Choroid plexus epithelial cell (primary cell): ENCODE data around the gene SHTN1.

Source experiments
- DNase-seq: peaks from one replicate; pipeline ENCODE4 v3.0.0-alpha.2; 2010; ENCODE audit warnings: low read depth
- H3K4me3 ChIP-seq: 2 replicates; pipeline ENCODE4 v1.5.1; 2011; ENCODE audit warnings: low read depth, mild to moderate bottlenecking, control low read depth, low read length, moderate library complexity
- CTCF ChIP-seq: conservative IDR thresholded peaks from 2 replicates; pipeline ENCODE4 v1.5.1; 2011; ENCODE audit warnings: low read depth, mild to moderate bottlenecking, control low read depth, inconsistent platforms, low read length, moderate library complexity

The SHTN1 gene

GRCh38 chr10:116848032-116848943 lies 156.7 kb downstream of the SHTN1 start:
- no peak for DNase-seq
- H3K4me3 ChIP-seq: peak overlapping the region; percentile 79
- TF ChIP-seq CTCF: no peak

GRCh38 chr10:116845823-116846222 lies 159.2 kb downstream of the SHTN1 start:
- H3K4me3 ChIP-seq: no peak overlapping the region
- no peak for TF ChIP-seq CTCF
- no peak for DNase-seq

- no peak for TF ChIP-seq CTCF
- DNase-seq: no peak
- no peak overlapping the region for H3K4me3 ChIP-seq
Observed at GRCh38 chr10:116840389-116841075, 164.5 kb downstream of the SHTN1 start.

- TF ChIP-seq CTCF: no peak
- H3K4me3 ChIP-seq: no peak overlapping the region
Observed at GRCh38 chr10:116838143-116838725, 166.8 kb downstream of the SHTN1 start.

GRCh38 chr10:116836902-116837523 lies 168.0 kb downstream of the SHTN1 start:
- H3K4me3 ChIP-seq: no peak overlapping the region
- peak; percentile 62 for TF ChIP-seq CTCF
- DNase-seq: peak; percentile 48

More at GRCh38 chr10:116838143-116838725, 166.8 kb downstream of the SHTN1 start:
- DNase-seq: no peak

- H3K4me3 ChIP-seq: no peak overlapping the region
- TF ChIP-seq CTCF: no peak
- DNase-seq: no peak
Observed at GRCh38 chr10:116836083-116836482, 168.9 kb downstream of the SHTN1 start.
